Ectodermal cell (in vitro differentiated cells): ENCODE measurements around the gene TAAR8.
"Not testable (repeated sequence)": the region's sequence is repeated elsewhere in the genome, so short reads cannot be mapped to it uniquely, and the experiment has no call there.

Experiments
- H3K27ac ChIP-seq: 2 replicates; pipeline ENCODE4 v1.7.0; 2013; ENCODE audit warnings: mild to moderate bottlenecking, low read depth, low read length; ENCODE audit not compliant: insufficient read depth, poor library complexity, severe bottlenecking
- H3K27me3 ChIP-seq: 2 replicates; pipeline ENCODE4 v1.7.0; 2013; ENCODE audit warnings: mild to moderate bottlenecking, low read length; ENCODE audit not compliant: insufficient read depth, control insufficient read depth, poor library complexity, severe bottlenecking
- H3K36me3 ChIP-seq: one replicate; pipeline ENCODE4 v1.7.0; 2013; ENCODE audit warnings: low read length; ENCODE audit not compliant: control insufficient read depth, insufficient read depth
- H3K4me1 ChIP-seq: one replicate; pipeline ENCODE4 v1.7.0; 2013; ENCODE audit warnings: low read length; ENCODE audit not compliant: control insufficient read depth, insufficient read depth
- H3K4me3 ChIP-seq: 2 replicates; pipeline ENCODE4 v1.7.0; 2013; ENCODE audit warnings: low read depth, low read length, control low read depth; ENCODE audit not compliant: insufficient read depth
- H3K9me3 ChIP-seq: 2 replicates; pipeline ENCODE4 v1.7.0; 2013; ENCODE audit warnings: mild to moderate bottlenecking, low read length, moderate library complexity; ENCODE audit not compliant: control insufficient read depth
- WGBS, 2 experiments: methylation state at CpG; one replicate each; pipeline ENCODE4 v1.1.7; 2013; ENCODE audit warnings: missing lambda C conversion rate in 2 of 2; 5-methylcytosine and 5-hydroxymethylcytosine counted together

Gene TAAR8

GRCh38 chr6:132537977-132538376 is 14.5 kb upstream of the TAAR8 start, which contains the start of gene TAAR9:
TAAR9 (plus strand) TSS chr6:132538277; CDS start chr6:132538290, 13 bp downstream.
- H3K27ac ChIP-seq: no peak within 1 kb of the TSS
- H3K27me3 ChIP-seq: no peaks in the 10 kb centered on the region
- no peaks in the 10 kb centered on the region for H3K36me3 ChIP-seq
- H3K9me3 ChIP-seq: no peaks in the 10 kb centered on the region
- no peaks in the 10 kb centered on the region for H3K4me1 ChIP-seq
- H3K4me3 ChIP-seq: no peak within 1 kb of the TSS
- 92 to 93% methylated on average over 3 of the region's 4 CpGs for WGBS, 2 experiments

GRCh38 chr6:132544826-132545225 is 7.6 kb upstream of the TAAR8 start:
- Histone ChIP-seq H3K4me3 (no peak overlapping the region), H3K27me3 (no peaks in the 10 kb centered on the region), H3K36me3 (no peaks in the 10 kb centered on the region), H3K9me3 (no peaks in the 10 kb centered on the region), H3K4me1 (peaks cover 4% of the 10 kb centered on the region), H3K27ac (no peak overlapping the region)

GRCh38 chr6:132548746-132549463 is 3.6 kb upstream of the TAAR8 start:
- Histone ChIP-seq H3K4me3 (no peak overlapping the region), H3K4me1 (peaks cover 4% of the 10 kb centered on the region), H3K27ac (no peak overlapping the region), H3K9me3 (no peaks in the 10 kb centered on the region), H3K27me3 (no peaks in the 10 kb centered on the region), H3K36me3 (no peaks in the 10 kb centered on the region)
- WGBS, 2 experiments: 91 to 92% methylated on average over 4 of the region's 4 CpGs

- 80 to 87% methylated on average over 4 of the region's 4 CpGs for whole genome bisulfite sequencing, 2 experiments
- H3K27ac ChIP-seq: no peak overlapping the region
- no peak overlapping the region for H3K4me3 ChIP-seq
- no peaks in the 10 kb centered on the region for H3K36me3 ChIP-seq
- no peaks in the 10 kb centered on the region for H3K27me3 ChIP-seq
- H3K9me3 ChIP-seq: no peaks in the 10 kb centered on the region
- peaks cover 4% of the 10 kb centered on the region for H3K4me1 ChIP-seq
Measured at GRCh38 chr6:132551214-132551613, 1.3 kb upstream of the TAAR8 start.

GRCh38 chr6:132560087-132560486 is 7.6 kb downstream of the TAAR8 start:
- not testable (repeated sequence) for H3K36me3 ChIP-seq, H3K4me3 ChIP-seq, H3K27ac ChIP-seq, H3K4me1 ChIP-seq, H3K9me3 ChIP-seq, H3K27me3 ChIP-seq
- WGBS, 2 experiments: 83 to 95% methylated on average over 3 of the region's 3 CpGs

GRCh38 chr6:132566404-132566803 is 13.9 kb downstream of the TAAR8 start:
- Histone ChIP-seq H3K27me3 (no peaks in the 10 kb centered on the region), H3K4me3 (no peak overlapping the region), H3K4me1 (no peaks in the 10 kb centered on the region), H3K36me3 (no peaks in the 10 kb centered on the region), H3K9me3 (no peaks in the 10 kb centered on the region), H3K27ac (no peak overlapping the region)
- 100% methylated on average over 1 to 4 of the region's 6 CpGs for WGBS, 2 experiments

GRCh38 chr6:132567566-132567965 is 15.1 kb downstream of the TAAR8 start:
- WGBS, 2 experiments: 91 to 94% methylated on average over 1 of the region's 1 CpG
- H3K9me3 ChIP-seq: no peaks in the 10 kb centered on the region
- no peaks in the 10 kb centered on the region for H3K4me1 ChIP-seq
- H3K36me3 ChIP-seq: no peaks in the 10 kb centered on the region
- no peak overlapping the region for H3K4me3 ChIP-seq
- no peaks in the 10 kb centered on the region for H3K27me3 ChIP-seq
- no peak overlapping the region for H3K27ac ChIP-seq

GRCh38 chr6:132568611-132569010 is 16.1 kb downstream of the TAAR8 start:
- Histone ChIP-seq H3K9me3 (no peaks in the 10 kb centered on the region), H3K36me3 (no peaks in the 10 kb centered on the region), H3K27me3 (no peaks in the 10 kb centered on the region), H3K4me3 (no peak overlapping the region), H3K4me1 (no peaks in the 10 kb centered on the region), H3K27ac (no peak overlapping the region)
- WGBS, 2 experiments: 79 to 82% methylated on average over 2 to 6 of the region's 6 CpGs

- H3K9me3 ChIP-seq: no peaks in the 10 kb centered on the region
- H3K27me3 ChIP-seq: no peaks in the 10 kb centered on the region
- 61 to 64% methylated on average over 3 to 4 of the region's 4 CpGs for WGBS, 2 experiments
Measured at GRCh38 chr6:132569170-132569569, 16.7 kb downstream of the TAAR8 start.

GRCh38 chr6:132570221-132570777 is 17.8 kb downstream of the TAAR8 start, which contains the start of gene TAAR6:
TAAR6 (plus strand) TSS chr6:132570322; CDS start chr6:132570322, 0 bp downstream.
- H3K4me1 ChIP-seq: no peaks in the 10 kb centered on the region
- H3K4me3 ChIP-seq: no peak within 1 kb of the TSS
- H3K27ac ChIP-seq: no peak within 1 kb of the TSS
- WGBS, 2 experiments: 90 to 92% methylated on average over 15 of the region's 15 CpGs
- no peaks in the 10 kb centered on the region for H3K9me3 ChIP-seq
- no peaks in the 10 kb centered on the region for H3K36me3 ChIP-seq
- no peaks in the 10 kb centered on the region for H3K27me3 ChIP-seq

More at GRCh38 chr6:132569170-132569569, 16.7 kb downstream of the TAAR8 start:
- H3K27ac ChIP-seq: no peak overlapping the region
- no peak overlapping the region for H3K4me3 ChIP-seq
- H3K36me3 ChIP-seq: no peaks in the 10 kb centered on the region
- H3K4me1 ChIP-seq: no peaks in the 10 kb centered on the region
